LNCaP clone FGC (cell line): ENCODE data around the gene SEBOX.

ENCODE experiments used
- DNase-seq: peaks from one replicate; pipeline ENCODE4 v3.0.0-alpha.2; 2011; ENCODE audit warnings: low read depth
- H3K4me3 ChIP-seq: 2 replicates; pipeline ENCODE4 v1.5.1; 2011; ENCODE audit warnings: mild to moderate bottlenecking, low read depth, low read length, control low read depth
- CTCF ChIP-seq: IDR thresholded peaks from 2 replicates; pipeline ENCODE4 v1.5.1; 2012; ENCODE audit warnings: mild to moderate bottlenecking; ENCODE audit not compliant: control insufficient read depth, insufficient read depth; ENCODE audit errors: extremely low read depth

SEBOX gene

GRCh38 chr17:28395426-28395825 lies 30.4 kb upstream of the SEBOX start:
- no peak for TF ChIP-seq CTCF
- no peak for DNase-seq
- H3K4me3 ChIP-seq = no peak overlapping the region

DNA sequence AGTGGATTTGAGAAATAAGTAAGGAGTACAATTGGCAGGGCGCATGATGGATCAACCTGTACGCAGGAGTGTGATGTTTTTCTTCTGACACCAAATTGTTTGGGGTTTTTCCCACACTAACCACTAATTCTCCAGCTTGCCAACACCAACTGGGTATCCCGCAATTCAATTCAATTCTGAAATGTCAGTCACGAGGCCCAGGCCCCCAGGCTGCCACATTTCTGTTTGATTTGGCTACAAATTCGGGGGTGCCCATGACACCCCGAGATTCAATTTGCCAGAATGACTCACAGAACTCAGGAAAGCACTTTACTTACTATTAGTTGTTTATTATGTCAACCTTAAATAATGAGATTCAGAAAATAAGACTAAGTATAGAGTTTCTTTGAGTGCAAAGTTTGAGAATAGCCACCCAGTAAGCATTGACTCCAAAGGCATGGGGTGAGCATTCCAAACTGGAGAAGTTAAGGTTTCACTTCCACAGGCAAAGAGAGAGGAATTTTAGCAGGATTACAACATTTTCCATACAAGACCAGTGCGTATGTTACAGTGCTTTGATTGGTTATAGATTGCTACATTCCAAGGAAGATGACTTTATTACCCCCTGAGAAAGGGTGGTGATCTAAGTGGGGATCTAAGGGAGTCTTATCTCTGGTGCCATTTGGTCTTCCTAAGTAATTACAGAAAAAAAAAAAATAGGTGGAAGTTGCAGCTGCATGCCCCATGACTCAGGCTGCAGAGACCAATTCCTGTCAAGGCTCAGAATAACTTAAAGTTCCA lies 29.5 kb upstream of the SEBOX start:
- TF ChIP-seq CTCF = no peak
- DNase-seq = no peak
- no peak overlapping the region for H3K4me3 ChIP-seq

DNA sequence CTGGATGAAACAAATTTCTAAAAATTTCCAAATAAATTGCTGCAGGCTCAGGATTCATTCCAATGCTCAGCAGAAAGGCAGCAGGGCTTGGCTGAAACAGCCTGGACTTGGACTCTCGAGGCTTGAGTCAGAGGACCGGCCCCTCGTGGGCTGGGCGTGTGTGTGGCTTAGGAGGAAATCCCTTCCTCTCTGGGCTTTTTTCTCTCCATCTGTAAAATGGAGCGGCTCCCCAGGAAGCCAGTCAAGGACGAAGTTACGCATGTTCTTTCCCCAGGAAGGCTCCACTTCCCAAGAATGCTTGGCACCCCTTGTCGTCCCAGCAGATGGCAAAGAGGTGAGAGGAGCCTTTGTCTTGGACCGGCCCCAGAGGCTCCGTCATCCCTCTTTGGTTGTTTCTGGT lies 27.5 kb upstream of the SEBOX start:
- H3K4me3 ChIP-seq = no peak overlapping the region
- DNase-seq = no peak
- TF ChIP-seq CTCF = no peak

DNA sequence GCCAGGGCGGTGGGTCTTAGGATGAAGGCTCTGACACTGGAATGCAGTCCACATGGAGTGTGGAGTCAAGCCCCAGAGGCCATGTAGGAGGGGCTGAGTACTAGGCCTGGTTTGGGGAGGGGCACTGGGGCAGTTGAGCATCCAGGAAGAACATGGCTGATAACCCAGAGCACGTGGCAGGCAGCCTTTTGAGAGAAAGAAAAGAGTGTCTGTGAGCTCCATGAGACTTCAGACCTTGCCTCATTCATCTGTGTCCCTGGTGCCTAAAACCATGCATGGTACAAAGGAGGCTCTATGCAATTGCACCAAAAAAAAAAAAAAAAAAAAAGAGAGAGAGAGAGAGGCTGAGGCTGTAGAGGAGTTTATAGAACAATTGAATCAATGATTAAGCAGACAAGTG lies 26.4 kb upstream of the SEBOX start:
- TF ChIP-seq CTCF = no peak
- H3K4me3 ChIP-seq = no peak overlapping the region
- DNase-seq = no peak

- H3K4me3 ChIP-seq = no peak overlapping the region
- no peak for DNase-seq
- TF ChIP-seq CTCF = no peak
Measured at GRCh38 chr17:28390984-28391383, 26.0 kb upstream of the SEBOX start.

DNA sequence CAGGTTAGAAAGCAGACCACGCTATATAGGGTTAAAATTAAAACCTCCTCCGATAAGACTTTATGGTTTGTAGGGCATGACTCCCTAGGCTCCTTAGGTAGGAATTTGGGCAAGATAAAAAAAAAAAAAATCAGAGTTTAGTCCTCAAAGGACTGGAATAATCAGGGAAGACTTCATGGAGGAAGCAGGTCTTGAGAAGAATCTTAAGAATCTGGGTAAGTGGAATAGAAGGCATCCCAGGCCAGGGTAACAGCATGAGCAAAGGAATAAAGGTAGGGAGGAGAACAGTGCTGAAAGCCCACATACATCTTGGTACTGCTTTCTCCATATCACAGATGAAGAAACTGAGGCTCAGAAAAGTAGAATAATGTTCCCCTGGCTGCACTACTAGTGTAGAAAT lies 25.6 kb upstream of the SEBOX start:
- no peak for DNase-seq
- TF ChIP-seq CTCF = no peak
- no peak overlapping the region for H3K4me3 ChIP-seq

DNA sequence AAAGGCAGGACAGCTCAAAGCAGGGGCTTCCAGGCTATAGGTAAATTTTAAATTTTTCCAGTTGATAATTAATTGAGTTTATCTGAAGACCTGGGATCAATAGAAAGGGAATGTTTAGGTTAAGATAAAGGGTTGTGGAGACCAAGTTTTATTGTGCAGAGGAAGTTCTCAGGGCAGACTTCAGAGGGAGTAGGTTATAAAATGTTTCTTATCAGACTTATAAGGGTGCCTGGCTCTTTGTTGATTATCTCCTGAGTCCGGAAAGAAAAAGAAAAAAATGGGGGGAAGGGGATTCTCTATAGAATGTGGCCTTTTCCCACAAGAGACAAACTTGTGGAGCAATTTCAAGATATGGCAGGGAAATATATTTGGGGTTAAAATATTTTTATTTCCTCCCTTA lies 25.1 kb upstream of the SEBOX start:
- TF ChIP-seq CTCF = no peak
- DNase-seq = no peak
- H3K4me3 ChIP-seq = no peak overlapping the region
